Measurements from ENCODE around the gene IRF7.
"Not testable (repeated sequence)": the region's sequence is repeated elsewhere in the genome, so short reads cannot be mapped to it uniquely, and the experiment has no call there.

IRF7 gene

DNA sequence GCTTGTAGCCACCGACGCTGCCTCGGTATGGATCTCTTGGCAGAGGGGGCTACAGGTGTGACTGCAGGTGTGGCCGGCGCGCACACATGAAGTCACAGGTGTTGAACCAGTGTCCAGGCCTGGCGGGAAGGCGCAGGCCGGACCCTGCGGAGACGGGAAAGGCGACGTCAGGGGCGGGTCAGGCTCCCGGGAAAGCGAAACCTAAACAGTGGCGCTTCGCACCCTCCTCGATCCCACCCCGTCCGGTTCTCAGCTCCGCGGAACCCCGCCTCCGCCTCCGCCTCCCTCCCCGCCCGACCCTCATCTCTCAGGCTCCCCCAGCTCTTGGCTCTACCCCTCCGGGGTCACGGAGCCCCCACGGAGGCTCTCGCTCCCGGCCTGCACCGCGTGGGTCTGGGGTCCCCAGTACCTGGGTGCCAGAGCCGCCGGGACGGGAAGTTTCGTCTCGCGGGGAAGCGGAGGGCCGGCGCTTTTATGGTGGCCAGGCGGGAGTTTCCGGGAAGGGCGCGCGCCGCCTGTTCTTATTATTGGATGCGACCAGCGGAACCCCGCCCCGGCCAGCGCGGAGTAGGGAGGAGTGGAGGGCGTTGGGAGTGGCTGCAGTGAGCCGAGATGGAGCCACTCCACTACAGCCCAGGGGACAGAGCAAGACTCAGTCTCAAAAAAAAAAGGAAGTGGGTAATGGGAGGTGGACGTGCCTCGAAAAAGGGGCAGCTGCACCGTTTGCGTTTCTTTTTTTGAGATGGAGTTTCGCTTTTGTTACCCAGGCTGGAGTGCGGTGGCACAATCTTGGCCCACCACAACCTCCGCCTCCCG is at the start of gene IRF7:
TSS of gene IRF7 (minus strand) at position 447 of the 816 bp plus-strand sequence. CDS start 586 bp downstream, outside the sequence.
- peak in 1 of 2 experiments; percentile 52 for DNase-seq

DNA sequence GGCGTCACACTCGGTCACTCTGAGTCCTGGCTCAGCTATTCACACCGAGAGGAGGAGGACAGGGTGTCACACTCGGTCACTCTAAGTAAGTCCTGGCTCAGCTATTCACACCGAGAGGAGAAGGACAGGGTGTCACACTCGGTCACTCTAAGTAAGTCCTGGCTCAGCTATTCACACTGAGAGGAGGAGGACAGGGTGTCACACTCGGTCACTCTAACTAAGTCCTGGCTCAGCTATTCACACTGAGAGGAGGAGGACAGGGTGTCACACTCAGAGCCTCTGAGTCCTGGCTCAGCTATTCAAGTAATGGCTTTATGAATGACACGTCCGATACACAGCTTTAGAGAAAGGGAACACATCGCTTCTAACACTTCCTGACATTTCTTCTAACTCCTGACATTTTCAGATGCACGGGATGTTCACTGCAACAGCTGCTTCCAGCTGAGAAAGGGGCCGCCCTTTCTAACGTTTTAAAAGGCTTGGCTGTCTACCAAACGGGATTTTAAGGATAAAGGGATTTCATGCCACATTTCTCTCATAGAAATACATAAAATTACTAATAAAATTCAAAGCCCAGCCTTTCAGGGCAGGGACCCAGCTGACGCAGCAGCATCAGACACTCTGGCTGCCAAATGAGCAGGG is 49.4 kb upstream of the IRF7 start:
- DNase-seq, result no peak

DNA sequence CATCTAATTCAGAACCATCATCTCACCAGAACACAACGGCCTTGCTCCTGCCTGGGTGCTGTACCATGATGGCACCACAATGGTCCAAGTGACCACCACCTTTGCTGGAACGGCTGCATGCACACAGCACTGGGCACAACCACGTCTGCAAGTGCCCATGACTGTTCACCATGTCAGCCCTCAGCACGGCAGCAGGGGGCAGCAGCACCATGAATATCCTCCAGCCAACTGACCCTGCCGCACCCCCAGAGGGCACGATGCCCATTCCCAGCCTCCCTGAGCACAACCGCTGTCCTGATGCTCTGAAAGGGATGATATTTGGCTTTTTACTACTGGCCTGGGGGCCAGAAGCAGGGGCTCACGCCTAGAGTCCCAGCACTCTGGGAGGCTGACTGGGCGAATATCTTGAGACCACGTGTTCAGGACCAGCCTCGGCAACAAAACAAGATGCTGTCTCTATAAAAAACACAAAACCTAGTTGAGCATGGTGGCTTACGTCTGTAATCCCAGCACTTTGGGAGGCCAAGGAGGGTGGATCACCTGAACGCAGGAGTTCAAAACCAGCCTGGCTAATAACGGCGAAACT is 47.0 kb upstream of the IRF7 start:
- no peak for DNase-seq

DNA sequence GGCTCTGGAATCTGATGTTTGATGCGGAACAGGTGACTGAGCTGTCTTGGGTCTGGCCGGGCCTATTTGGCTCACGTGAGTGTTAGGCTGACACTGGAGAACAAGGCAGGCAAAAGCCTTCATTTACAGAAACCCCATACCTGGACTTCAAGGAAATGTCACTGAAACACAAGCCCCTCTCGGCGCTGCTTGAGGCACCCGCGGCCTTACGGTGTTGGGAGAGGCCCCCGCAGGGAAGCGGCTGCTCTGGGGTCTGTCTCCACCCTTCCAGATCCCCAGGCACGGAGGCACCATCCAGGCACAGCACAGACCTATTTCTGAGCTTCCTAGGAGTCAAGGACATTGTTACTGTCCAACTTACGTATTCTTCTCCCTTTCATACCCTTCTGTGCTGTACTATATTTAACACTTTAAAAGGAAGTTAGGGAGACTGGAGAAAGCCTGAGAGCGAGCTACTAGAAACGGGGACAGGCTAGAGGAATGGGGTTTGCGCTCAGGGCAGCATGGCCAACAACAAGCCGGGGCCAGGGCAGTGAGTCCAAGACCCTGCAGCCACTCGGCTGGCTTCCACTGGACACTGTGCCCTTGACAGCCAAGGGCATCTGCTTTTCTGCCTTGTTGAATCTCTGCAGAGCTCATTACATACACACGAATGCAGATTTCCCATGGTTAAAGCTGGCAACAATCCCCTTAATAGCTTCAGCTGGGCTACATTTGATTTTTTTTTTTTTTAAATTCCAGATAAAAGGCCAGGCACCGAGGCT is 45.1 kb upstream of the IRF7 start:
- DNase-seq, result peak in 1 of 2 experiments; percentile 37

DNA sequence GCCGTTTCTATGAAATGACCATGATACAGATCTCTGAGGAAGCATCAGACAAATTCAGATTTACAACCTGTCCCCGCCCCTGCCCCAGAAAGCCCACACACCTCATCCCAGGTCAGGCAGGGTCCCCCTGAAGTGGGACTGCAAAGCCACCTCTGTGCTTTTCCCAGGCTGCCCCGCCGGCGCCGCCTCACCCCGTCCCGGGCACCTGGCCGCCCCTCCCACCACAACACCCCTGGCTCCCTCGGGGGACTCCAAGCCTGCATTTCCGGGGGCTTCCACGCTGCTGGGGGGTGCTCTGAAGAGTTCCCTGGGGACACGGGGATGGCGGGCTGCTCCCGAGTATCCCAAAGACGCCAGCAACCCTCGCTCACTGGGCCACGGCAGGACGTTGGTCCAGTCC is 44.5 kb upstream of the IRF7 start:
- DNase-seq, result no peak

DNA sequence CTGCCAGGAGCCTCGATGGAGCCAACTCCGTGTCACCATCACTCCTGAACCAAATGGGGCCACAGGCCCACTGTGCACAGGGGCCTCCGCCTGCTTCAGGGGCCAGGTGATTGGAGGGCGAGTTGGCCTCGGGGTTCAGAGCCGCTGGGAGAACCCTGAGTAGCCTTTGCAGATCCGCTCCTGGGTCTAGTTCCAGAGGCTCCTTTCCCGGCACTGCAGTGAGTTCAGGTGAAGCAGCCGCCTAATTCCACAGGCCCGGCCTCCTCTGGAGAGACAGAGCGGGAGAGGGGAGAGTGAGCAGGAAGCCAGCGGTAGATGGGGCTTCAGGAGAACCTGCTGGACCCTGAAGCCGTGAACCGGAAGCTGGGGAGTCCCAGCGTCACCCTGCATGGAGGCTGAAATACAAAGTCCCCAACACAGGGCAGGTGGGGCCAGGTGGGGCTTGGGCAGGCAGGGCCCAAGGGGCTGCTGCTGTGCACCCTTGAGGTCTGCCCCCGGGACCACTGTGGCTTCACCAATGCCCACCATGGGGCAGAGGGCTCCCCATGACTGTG is 43.9 kb upstream of the IRF7 start:
- no peak for DNase-seq

DNA sequence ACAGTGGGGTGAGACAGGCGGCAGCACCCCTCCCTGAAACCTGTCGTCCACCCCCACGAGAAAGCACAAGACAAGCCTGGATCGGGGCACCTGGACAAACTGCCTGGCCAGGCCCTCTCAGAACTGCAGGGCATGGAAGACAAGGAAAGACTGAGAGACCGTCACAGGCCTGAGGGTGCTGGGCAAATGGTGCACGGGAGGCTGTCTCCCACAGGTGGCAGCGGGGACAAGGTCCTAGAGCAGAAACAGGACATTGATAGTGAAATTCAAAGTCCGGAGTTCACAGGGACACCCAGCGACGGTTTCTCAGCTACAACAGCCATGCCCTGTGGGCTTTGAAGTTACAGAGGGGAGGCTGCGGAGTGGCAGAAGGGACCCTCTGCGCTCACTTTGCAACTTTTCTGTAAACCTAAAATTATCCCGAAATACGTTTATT is 42.0 kb upstream of the IRF7 start:
- no peak for DNase-seq

DNA sequence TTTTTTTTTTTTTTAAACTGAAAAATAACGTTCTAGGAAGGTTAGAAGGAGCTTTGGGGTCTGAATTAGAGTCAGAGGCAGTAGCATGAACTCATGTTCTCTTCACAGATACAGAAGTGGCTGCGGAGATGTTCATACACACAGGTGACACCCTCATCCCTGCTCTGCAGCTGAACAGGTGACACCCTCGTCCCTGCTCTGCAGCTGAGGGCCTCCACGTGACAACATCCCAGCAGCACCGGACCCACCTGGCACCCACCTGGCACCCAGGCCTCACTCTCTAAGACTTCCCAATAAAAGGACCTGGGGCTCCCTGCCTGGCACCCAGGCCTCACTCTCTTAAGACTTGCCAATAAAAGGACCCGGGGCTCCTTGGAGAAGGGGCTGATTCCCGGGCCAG is 41.1 kb upstream of the IRF7 start:
- no peak for DNase-seq

DNA sequence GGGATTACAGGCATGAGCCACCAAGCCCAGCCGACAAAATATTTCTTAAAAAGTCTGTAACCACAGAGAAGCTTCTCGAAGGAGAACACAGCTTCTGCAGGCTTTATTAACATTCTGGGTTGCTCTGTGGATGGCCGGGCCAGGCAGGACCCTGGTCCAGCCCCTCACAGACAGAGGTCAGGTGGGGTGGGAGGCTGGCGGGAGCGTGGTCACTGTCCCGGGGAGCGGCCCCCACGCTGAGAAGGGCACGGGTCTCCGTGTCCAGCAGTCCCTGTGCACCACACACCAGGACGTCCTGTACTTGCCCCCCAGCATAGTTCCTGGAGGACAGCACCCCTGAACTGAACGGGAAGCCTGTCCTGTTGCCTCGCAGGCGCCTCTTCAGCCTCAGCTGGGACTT is 40.7 kb upstream of the IRF7 start:
- no peak for DNase-seq

DNA sequence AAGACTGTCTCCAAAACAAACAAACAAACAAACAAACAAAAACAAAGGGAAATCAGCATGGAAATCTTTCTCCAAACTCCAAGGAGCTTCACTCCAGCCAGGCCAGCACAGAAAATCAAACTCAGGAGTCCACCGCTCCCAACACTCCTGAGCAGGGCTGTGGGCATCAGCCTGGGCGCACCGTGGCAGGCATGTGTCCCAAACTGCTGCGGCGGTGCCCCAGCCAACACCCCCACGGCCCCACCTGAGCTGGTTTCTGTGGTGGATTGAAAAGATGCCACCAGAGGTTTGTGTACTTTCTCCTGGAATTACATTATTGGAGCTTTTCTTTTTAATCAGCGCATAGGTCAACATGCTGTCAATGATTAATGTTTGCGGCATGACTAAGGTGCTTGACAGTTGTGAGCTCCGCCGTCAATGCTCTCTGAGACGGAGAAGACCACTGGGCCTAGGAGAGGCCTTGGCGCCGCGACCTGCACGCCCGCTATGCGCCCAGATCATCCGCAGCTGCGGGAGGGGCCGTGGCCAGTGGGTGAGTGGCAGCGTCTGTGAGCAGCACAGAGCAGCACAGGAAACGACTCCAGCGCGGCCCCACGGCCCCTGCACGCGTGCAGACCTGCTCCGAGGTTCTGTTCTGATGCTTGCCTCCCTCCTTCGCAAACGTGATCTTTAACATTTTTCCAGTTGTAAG is 39.4 kb upstream of the IRF7 start:
- no peak for DNase-seq

DNA sequence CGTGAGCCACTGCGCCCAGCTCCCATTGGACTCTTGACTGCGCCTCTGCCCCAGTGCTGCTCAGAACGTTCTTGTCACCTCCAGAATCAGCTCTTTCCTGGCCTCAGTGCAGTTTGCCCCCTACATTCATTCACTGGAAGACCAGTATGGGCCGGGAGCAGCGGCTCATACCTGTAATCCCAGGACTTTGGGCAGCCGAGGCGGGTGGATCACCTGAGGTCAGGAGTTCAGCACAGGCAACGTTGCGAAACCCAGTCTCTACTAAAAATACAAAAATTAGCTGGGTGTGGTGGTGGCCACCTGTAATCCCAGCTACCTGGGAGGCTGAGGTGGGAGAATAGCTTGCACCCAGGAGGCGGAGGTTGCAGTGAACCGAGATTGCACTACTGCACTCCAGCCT is 38.7 kb upstream of the IRF7 start:
- not testable (repeated sequence) for DNase-seq

DNA sequence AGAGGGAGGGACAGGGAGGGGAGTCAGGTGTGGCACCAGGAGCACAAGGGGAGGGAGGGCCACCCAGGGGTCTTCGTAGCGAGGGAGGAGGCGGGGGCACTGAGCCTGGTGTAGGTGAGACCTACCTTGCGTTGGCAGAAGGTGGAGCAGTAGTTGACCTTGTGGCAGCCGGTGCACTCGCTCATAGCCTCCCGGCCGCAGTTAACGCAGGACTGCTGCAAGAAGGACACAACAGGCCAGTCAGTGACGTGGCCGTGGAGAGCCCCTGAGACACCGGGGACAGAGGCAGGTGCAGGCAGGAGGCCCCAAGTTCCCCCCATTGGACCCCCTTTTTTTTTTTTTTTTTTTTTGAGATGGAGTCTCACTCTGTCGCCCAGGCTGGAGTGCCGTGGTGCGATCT is 38.1 kb upstream of the IRF7 start:
- DNase-seq, result no peak

DNA sequence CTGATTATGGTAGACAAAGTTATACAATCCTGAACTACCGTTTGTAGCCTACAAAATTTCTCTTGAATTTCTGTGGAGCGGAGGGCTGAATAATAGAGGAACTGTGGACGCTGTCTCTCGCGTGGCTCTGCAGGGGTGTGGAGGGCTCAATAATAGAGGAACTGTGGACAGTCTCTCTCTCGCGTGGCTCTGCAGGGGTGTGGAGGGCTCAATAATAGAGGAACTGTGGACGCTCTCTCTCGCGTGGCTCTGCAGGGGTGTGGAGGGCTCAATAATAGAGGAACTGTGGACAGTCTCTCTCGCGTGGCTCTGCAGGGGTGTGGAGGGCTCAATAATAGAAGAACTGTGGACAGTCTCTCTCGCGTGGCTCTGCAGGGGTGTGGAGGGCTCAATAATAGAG is 37.4 kb upstream of the IRF7 start:
- DNase-seq, result not testable (repeated sequence)

DNA sequence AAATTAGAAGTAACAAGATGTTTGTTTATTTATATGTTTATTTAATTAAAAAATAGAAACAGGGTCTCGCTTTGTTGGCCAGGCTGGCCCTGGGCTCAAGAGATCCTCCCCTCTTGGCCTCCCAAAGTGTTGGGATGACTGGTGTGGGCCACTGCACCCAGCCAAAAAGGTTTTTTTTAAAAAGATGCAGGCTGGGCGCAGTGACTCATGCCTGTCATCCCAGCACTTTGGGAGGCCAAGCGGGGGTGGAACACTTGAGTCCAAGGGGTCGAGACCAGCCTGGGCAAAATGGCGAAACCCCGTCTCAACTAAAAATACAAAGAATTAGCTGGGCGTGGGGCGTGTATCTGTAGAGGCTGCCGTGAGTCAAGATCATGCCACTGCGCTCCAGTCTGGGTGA is 34.7 kb upstream of the IRF7 start:
- no peak for DNase-seq

DNA sequence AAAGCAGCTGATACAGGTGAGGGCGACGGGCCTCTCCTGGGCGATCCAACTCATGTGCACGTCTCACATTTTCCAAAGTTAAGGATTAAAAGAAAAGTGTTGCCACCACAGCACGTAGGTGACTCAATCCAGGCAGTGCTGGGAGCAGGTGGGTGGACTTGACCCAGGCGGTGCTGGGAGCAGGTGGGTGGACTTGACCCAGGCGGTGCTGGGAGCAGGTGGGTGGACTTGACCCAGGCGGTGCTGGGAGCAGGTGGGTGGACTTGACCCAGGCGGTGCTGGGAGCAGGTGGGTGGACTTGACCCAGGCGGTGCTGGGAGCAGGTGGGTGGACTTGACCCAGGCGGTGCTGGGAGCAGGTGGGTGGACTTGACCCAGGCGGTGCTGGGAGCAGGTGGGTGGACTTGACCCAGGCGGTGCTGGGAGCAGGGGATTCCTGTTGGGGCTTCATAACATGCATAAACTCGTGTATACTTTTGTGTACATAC is 32.0 kb upstream of the IRF7 start:
- not testable (repeated sequence) for DNase-seq

DNA sequence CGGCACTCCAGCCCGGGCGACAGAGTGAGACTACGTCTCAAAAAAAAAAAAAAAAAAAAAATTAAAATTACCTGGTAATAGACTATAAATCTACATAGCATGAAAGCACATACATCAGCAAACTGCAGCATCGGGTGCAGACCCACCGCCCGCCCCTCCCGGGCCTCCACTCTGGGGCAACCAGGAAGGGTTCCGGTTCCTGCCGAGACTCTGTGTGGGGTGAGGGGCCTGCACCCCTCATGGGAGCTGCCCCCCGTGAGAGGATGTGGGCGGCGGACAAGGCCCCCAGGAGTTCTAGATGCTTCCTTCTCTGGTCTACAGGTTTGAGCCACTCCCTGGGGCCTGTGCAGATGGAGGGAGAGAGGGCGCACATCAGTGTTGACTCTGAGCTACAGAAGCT is 30.5 kb upstream of the IRF7 start:
- no peak for DNase-seq

DNA sequence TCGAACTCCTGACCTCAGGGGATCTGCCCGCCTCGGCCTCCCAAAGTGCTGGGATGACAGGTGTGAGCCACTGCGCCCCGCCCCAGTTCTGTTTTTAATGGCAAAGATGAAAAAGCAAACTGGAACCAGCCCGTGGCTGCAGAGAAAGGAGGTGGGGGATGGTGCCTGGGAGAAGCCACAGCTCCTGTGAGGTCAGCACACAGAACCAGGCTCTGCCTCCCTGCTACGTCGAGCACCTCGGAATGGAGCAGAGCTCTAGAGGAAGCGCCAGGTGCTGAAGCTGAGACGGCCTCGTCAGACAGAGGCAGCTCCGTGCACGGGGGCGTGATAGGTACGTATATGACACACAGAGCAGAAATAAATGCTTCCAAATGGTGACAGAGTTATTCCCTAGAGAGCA is 29.8 kb upstream of the IRF7 start:
- no peak for DNase-seq

DNA sequence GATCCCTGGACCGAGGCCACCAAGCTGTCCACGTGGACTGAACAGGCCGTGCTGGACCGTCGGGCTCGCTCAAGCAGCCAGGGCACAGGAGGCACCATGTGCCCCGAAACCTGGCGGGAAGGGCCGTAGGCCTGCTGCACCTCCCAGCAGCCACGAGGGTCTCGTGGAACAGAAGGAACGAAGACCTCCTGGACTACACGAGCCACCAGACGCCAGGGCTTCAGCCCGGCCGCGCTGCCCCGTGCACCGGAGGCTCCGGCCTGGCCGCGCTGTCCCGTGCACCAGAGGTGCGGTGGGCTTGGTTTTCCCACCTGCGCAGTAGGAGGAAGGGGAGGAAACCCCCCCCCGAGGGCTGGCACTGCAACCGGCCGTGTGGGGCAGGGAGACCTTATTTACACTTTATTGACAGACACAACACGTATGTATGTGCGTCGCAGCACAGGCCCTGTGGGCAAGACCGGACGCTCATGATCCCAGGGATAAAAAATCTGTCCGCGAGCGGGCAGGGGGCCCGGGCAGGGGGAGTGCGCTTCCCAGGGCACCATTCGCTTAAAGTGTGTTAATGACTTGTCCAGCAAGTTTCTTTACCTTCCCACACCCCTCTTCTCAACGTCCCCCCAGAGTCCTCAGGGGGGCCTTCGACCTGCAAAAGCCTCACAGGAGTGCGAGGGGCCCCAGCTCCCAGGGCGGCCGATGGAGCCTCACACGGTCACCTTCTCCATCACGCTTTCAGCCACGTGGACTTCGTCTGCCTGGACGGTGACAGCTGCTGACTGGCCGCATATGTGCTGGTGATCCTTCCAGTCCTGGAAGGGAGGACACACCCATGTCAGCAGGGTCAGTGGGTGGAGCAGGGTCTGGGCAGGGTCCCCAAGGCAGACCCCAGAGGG is 28.3 kb upstream of the IRF7 start:
- DNase-seq, result no peak

DNA sequence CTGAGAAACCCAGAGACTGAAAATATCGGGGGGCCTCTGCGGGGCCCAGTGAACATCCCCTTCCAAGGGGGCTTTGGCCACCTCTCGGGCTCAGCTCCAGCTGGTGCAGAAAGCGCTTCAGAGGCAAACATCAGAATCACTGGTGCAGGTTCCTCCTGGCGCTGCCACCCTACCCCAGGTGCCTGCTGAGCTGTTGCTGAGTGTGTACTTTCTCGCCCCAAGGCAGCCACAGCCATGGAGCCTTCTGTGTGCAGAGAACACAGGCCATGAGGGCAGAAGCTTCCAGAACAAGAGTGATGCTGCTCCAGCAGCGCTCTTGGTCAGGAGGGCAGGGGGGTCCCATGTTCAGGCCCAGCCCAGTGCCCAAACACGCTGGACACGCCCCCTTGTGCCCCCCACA is 27.6 kb upstream of the IRF7 start:
- DNase-seq, result no peak

DNA sequence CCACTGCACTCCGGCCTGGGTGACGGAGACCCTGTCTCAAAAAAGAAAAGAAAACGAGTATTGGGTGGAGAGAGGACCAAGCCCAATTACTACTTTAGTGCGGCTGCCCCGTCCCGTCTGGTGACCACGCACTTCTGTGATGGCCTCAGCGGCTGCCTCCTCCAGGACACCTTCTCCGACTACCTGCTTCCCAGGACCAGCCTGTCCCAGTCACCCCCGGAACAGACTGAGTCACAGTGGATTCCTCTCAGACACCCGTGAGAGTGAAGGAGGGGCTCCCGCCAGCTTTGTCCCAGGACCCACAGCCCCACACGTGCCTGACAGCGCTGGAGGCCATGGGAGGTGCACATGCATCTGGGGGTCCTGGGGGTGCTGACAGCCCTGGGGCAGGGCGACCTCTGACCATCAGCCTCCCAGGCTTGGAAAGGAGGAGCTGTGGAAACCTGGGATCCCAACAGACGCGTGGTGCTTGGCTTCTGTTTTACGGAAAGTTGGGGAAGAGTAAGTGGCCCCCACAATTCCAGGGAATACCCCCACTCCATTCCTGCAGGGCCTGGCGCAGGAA is 26.1 kb upstream of the IRF7 start:
- no peak for DNase-seq
